Hematopoietic multipotent progenitor cell treated with erythropoietin and hydrocortisone succinate and interleukin-3 and kit ligand, for 8 days (in vitro differentiated cells): ENCODE results near the gene HEATR5A.
A peak's percentile ranks its signal among the peaks of the same experiment; 100 is the strongest.
"Not testable (repeated sequence)": the region's sequence is repeated elsewhere in the genome, so short reads cannot be mapped to it uniquely, and the experiment has no call there.

ENCODE experiments used
- DNase-seq: peaks from one replicate; pipeline ENCODE4 v3.0.0-alpha.2; 2015

Gene HEATR5A

DNA sequence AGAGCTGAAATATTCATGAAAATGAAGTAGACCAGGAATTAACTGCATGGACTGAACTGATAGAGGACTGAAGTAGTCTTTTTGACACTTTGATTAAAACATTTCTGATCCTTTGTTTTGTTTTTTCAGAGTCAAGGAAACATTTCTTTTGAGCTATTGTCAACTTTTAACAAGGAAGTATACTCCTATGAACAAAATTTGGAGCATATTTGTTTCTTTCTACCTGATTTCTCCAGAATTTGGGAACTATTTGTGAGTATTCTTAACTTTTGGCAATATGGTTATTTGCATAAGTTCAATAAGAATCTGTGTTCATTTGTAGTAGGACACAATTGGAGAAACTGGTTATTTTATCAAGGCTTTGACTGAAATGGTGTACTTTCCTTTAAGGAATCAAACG, 141.5 kb downstream of the HEATR5A start:
- no peak for DNase-seq

- DNase-seq, result no peak
These were observed 143.3 kb downstream of the HEATR5A start for GRCh38 chr14:31277085-31277484.

GRCh38 chr14:31276417-31276816, 143.9 kb downstream of the HEATR5A start:
- not testable (repeated sequence) for DNase-seq

DNA sequence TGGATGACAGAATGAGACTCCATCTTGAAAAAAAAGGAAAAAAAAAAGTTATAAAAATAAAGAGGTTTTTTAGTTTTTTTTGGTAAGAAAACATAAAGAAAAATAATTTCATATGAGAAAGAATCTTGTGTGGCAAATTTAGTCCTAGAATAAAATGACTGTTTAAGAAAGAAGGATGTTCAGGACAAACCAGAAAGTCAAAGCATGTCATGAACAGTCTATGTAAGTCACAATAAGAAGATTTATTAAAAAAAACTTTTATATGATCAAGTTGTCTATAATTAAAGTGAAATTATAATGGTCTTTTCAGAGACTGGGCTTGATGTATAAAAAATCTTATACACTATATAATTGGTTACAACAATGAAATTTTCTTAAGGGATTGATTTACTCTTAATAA, 144.6 kb downstream of the HEATR5A start:
- DNase-seq, result no peak

- no peak for DNase-seq
These were observed 148.7 kb downstream of the HEATR5A start for GRCh38 chr14:31271648-31272047.

DNA sequence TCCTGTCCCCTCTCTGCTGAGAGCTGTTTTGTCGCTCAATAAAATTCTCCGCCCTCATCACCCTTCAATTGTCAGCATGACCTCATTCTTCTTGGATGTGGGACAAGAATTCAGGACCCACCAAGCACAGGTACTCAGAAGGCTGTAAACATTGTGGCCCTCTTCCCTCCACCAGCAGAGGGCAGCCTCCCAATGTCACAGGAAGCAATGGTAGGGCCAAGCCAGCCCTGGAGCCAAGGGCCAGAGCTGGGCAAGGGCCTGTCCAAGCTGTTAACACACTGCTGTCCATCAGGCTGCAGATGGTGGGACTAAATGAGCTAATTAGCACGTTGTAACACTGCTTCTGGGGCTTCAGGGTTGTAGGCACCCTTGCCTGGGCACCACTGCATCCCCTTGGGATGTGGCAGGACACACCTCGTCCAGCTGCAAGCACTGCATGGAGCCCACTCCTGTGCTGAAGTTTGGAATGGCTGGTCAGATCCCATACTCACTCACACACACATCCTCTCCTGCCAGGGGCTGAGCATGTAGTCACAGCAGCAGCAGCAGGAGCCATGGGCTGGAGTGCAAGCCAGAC, 150.1 kb downstream of the HEATR5A start:
- peak; percentile 52 for DNase-seq

- no peak for DNase-seq
These were observed 150.6 kb downstream of the HEATR5A start for GRCh38 chr14:31269634-31270195.

DNA sequence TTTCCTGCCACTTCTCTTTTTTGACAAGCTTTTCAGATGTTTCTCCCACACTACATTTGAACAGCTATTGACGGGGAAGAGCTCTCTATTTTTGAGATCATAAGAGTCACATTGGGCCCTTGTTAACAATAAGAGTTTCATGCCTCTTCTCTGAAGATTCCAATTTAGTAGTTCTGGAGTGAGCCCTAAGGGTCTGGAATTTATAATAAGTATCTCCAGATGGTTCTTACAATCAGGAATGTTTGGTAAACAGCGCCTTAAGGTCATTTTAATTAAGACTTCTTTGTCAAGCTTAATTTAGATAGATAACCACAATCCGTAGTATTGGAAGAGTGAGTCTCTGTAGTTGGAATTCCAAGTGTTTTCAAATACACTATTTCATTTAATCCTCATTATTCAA, 152.1 kb downstream of the HEATR5A start:
- no peak for DNase-seq

DNA sequence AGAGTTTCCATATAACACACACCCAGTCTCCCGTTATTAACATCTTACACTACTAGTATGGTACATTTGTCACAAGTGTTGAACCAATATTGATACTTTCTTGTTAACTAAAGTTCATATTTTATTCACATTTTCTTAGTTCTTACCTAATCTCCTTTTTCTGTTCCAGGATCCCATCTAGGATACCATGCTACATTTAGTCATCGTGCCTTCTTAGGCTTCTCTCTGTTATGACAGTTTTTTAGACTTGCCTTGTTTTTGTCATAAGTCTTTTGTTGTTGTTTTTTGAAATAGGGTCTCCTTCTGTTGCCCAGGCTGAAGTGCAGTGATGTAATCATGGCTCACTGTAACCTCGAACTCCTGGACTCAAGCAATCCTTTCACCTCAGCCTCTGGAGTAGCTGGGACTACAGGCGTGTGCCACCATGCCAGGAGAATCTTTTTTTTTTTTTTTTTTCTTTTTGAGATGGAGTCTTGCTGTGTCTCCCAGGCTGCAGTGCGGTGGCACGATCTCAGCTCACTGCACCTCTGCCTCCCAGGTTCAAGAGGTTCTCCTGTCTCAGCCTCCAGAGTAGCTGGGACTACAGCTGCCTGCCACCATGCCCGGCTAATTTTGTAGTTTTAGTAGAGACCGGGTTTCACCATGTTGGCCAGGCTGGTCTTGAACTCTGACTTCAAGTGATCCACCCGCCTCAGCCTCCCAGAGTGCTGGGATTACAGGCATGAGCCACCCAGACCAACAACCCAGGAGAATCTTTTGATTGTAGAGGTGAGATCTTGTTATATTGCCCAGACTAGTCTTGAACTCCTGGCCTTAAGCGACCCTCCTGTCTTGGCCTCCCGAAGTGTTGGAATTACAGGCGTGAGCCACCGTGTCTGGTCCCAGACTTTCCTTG, 153.7 kb downstream of the HEATR5A start:
- DNase-seq, result no peak

- peak; percentile 30 for DNase-seq
These were observed 154.5 kb downstream of the HEATR5A start for GRCh38 chr14:31265701-31266398.

GRCh38 chr14:31263485-31264133, 156.7 kb downstream of the HEATR5A start:
- no peak for DNase-seq

- DNase-seq, result no peak
These were observed 158.3 kb downstream of the HEATR5A start for GRCh38 chr14:31261859-31262731.

GRCh38 chr14:31261523-31261858, 158.9 kb downstream of the HEATR5A start:
- no peak for DNase-seq

DNA sequence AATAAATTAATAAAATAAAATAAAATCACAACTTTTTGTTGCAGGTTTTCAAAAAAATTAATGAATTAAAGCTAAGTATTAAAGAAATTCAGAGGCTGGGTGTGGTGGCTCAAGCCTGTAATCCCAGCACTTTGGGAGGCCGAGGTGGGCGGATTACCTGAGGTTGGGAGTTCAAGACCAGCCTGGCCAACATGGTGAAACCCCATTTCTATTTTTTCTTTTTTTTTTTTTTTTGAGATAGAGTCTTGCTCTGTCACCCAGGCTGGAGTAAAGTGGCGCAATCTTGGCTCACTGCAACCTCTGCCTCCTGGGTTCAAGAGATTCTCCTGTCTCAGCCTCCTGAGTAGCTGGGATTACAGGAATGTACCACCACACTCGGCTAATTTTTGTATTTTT, 161.3 kb downstream of the HEATR5A start:
- not testable (repeated sequence) for DNase-seq

- DNase-seq, result no peak
These were observed 161.8 kb downstream of the HEATR5A start for GRCh38 chr14:31258427-31259039.

GRCh38 chr14:31257554-31258426, 162.6 kb downstream of the HEATR5A start:
- DNase-seq, result not testable (repeated sequence)

DNA sequence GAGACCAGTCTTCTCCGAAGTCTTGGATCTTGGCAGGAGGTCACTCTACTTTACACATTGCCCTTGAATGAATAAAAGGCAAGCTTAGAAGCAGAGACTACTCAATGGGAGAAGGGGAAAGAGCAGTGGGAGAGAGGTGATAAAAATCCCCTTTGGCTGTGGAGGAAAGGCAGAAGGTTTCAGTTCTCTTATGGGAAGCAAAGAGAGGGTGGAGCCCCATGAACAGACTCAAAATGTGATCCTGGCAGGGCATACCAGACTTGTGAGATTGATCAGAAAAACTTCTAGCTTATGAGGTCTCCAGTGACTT, 163.2 kb downstream of the HEATR5A start:
- no peak for DNase-seq

DNA sequence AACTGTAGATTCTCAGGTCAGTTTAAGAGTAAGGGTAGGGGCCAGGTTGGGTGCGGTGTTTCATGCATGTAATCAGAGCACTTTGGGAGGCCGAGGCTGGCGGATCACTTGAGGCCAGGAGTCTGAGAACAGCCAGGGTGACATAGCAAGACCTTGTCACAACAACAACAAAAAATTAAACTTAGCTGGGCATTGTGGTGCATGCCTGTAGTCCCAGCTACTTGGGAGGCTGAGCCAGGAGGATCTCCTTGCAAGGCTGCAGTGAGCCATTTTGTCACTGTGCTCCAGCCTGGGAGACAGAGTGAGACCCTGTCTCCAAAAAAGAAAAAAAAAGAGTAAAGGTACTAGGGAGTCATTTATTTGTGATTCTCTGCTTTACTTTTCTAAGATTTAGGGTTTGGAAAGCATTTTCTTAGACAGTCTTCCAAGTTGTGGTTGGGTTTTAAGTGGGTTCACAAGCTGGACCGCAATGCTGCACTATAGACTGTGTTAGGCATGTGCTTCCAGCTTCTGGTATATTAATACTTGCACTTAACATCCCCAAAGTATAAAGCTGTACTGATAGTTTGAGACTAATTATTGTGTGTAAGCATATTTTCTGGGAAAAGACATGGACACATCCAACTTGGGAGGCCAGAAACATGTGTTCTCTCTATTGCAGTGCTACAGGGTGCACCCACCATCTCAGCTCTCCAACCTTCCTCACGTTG, 163.7 kb downstream of the HEATR5A start:
- no peak for DNase-seq

DNA sequence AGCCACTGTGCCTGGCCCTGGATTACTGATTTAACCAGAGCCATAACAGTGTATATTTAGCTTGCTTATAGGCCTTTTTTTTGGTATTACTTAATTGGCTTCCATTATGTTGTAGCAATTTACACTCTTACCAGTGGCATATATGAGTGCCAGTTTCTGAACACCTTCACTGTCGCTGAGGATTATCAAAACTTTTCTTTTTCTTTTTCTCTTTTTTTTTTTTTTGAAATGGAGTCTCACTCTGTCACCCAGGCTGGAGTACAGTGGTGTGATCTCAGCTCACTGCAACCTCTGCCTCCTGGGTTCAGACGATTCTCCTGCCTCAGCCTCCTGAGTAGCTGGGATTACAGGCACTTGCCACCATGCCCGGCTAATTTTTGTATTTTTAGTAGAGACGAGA, 164.4 kb downstream of the HEATR5A start:
- DNase-seq, result not testable (repeated sequence)

GRCh38 chr14:31255286-31255685, 165.1 kb downstream of the HEATR5A start:
- no peak for DNase-seq
